BE2C (cell line): ENCODE results near the gene FATE1.

ENCODE experiments used
- DNase-seq: peaks from one replicate; pipeline ENCODE4 v3.0.0-alpha.2; 2020
- H3K27me3 ChIP-seq: fragments of 250-450 bp; sonication (Bioruptor Pico); 2 replicates; pipeline ENCODE4 v1.5.1; 2020; ENCODE audit warnings: mild to moderate bottlenecking
- H3K36me3 ChIP-seq: fragments of 250-450 bp; sonication (Bioruptor Pico); 2 replicates; pipeline ENCODE4 v1.5.1; 2020; ENCODE audit warnings: mild to moderate bottlenecking
- H3K4me1 ChIP-seq: fragments of 250-450 bp; sonication (Bioruptor Pico); 2 replicates; pipeline ENCODE4 v1.5.1; 2020
- H3K4me3 ChIP-seq: 2 replicates; pipeline ENCODE4 v1.5.1; 2011; ENCODE audit warnings: low read depth, low read length
- H3K9me3 ChIP-seq: fragments of 250-450 bp; sonication (Bioruptor Pico); 2 replicates; pipeline ENCODE4 v1.5.1; 2020
- TF ChIP-seq, protein P1 (sequence below): IDR thresholded peaks from 2 replicates; pipeline ENCODE4 v1.5.1; 2012; ENCODE audit warnings: mild to moderate bottlenecking, low read depth, low read length

FATE1 gene

DNA sequence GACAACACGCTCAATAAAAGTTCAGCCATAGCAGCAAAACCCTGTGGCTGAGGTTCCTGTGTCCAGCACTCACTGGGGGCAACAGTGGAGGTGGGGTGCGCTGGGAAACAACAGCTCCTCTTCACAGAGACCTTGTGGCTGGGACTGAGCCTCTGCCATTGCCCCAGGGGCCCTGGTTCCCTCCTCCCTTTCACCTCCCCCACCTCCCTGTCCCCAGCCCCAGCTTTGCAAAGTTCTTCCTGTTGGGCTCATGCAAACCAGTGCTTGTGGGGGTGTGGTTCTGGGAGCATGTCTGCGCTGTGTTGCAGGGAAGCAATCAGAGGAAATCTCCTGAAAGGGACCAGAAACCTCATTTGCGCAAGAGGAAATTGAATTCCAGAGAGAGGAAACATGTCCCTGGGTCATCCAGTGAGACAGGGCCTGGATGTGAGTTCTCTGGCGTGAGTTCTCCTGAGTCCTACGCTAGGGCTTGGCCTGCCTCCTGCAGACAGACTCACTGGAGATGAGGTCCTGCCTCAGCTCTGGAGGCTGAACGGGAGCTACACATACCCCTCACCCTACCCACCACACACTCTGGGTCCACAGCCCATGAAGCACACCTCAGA lies 7.4 kb downstream of the FATE1 start:
- Histone ChIP-seq H3K4me3 (no peak overlapping the region), H3K36me3 (no peaks in the 10 kb centered on the region), H3K9me3 (no peaks in the 10 kb centered on the region), H3K27me3 (no peaks in the 10 kb centered on the region), H3K4me1 (no peaks in the 10 kb centered on the region)
- DNase-seq: no peak
- TF ChIP-seq, protein P1, sequence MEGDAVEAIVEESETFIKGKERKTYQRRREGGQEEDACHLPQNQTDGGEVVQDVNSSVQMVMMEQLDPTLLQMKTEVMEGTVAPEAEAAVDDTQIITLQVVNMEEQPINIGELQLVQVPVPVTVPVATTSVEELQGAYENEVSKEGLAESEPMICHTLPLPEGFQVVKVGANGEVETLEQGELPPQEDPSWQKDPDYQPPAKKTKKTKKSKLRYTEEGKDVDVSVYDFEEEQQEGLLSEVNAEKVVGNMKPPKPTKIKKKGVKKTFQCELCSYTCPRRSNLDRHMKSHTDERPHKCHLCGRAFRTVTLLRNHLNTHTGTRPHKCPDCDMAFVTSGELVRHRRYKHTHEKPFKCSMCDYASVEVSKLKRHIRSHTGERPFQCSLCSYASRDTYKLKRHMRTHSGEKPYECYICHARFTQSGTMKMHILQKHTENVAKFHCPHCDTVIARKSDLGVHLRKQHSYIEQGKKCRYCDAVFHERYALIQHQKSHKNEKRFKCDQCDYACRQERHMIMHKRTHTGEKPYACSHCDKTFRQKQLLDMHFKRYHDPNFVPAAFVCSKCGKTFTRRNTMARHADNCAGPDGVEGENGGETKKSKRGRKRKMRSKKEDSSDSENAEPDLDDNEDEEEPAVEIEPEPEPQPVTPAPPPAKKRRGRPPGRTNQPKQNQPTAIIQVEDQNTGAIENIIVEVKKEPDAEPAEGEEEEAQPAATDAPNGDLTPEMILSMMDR: no peak

GRCh38 chrX:151724563-151725337 lies 8.9 kb downstream of the FATE1 start:
- H3K27me3 ChIP-seq: no peaks in the 10 kb centered on the region
- DNase-seq: no peak
- H3K36me3 ChIP-seq: no peaks in the 10 kb centered on the region
- H3K4me3 ChIP-seq: no peak overlapping the region
- H3K4me1 ChIP-seq: no peaks in the 10 kb centered on the region
- TF ChIP-seq, protein P1: no peak
- H3K9me3 ChIP-seq: no peaks in the 10 kb centered on the region

- no peaks in the 10 kb centered on the region for H3K9me3 ChIP-seq
- no peaks in the 10 kb centered on the region for H3K36me3 ChIP-seq
- H3K27me3 ChIP-seq: no peaks in the 10 kb centered on the region
- TF ChIP-seq, protein P1: no peak
- H3K4me3 ChIP-seq: no peak overlapping the region
- no peak for DNase-seq
- H3K4me1 ChIP-seq: no peaks in the 10 kb centered on the region
Measured at GRCh38 chrX:151725338-151725614, 9.4 kb downstream of the FATE1 start.

GRCh38 chrX:151726751-151727150 lies 10.9 kb downstream of the FATE1 start:
- TF ChIP-seq, protein P1: no peak
- Histone ChIP-seq H3K4me3 (no peak overlapping the region), H3K4me1 (no peaks in the 10 kb centered on the region), H3K9me3 (no peaks in the 10 kb centered on the region), H3K27me3 (no peaks in the 10 kb centered on the region), H3K36me3 (no peaks in the 10 kb centered on the region)
- DNase-seq: no peak

GRCh38 chrX:151727346-151727745 lies 11.5 kb downstream of the FATE1 start:
- Histone ChIP-seq H3K9me3 (no peaks in the 10 kb centered on the region), H3K4me3 (no peak overlapping the region), H3K27me3 (no peaks in the 10 kb centered on the region), H3K36me3 (no peaks in the 10 kb centered on the region), H3K4me1 (no peaks in the 10 kb centered on the region)
- TF ChIP-seq, protein P1: no peak
- DNase-seq: no peak

GRCh38 chrX:151729056-151729725 lies 13.4 kb downstream of the FATE1 start:
- no peaks in the 10 kb centered on the region for H3K27me3 ChIP-seq
- H3K4me3 ChIP-seq: no peak overlapping the region
- H3K9me3 ChIP-seq: no peaks in the 10 kb centered on the region
- TF ChIP-seq, protein P1: no peak
- no peaks in the 10 kb centered on the region for H3K36me3 ChIP-seq
- H3K4me1 ChIP-seq: no peaks in the 10 kb centered on the region
- DNase-seq: no peak
